EH (cell line): Measurements from ENCODE around the gene SPNS2.

Experiments
- DNase-seq: peaks from one replicate; pipeline ENCODE4 v3.0.0-alpha.2; 2015; ENCODE audit warnings: low read depth

SPNS2 gene

DNA sequence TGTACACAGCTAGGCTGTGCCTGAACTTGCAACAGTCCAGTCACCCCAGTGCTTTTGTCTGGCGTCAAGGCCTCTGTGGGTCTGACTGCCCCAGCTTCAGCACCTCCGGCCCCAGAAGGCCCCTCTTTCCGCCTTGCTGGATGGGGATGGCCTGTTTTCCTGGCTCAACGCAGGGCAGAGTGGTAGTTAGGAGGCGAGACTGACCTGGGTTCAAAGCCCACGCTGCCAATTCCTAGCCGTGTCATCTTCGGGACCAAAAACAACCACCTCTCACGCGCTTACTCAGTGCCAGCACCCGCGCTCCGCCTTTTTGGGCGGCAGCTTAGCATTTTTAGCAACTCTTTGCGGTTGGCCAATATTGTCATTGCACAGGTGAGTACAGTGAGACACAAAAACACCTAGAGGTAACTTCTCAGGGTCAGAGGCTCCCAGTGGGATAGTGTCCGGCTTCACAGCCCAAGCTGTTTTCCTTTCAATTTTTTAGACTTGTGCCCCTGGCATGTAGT is 51.9 kb downstream of the SPNS2 start:
- DNase-seq: no peak

- DNase-seq: no peak
These were observed 52.5 kb downstream of the SPNS2 start for GRCh38 chr17:4551141-4551540.

- no peak for DNase-seq
These were observed 53.3 kb downstream of the SPNS2 start for GRCh38 chr17:4551796-4552525.

DNA sequence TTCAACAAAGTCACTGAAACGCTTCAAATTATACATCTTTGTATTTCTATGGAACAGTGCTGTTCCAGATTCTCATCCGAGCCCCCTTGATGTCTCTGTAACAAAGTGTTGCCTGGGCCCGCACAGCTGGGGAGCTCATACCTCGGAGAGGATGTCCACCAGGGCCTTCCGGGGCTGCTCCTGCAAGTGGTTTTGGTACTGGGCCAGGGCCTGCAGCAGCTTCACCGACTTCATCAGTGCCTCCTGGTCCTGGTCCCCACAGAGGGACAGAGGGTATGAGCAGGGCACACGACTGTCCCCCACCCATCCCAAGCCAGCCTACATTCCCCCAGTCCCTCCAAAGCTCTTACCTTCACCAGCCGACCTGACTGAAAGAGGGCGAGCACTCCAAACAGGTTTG is 55.0 kb downstream of the SPNS2 start:
- DNase-seq: no peak

DNA sequence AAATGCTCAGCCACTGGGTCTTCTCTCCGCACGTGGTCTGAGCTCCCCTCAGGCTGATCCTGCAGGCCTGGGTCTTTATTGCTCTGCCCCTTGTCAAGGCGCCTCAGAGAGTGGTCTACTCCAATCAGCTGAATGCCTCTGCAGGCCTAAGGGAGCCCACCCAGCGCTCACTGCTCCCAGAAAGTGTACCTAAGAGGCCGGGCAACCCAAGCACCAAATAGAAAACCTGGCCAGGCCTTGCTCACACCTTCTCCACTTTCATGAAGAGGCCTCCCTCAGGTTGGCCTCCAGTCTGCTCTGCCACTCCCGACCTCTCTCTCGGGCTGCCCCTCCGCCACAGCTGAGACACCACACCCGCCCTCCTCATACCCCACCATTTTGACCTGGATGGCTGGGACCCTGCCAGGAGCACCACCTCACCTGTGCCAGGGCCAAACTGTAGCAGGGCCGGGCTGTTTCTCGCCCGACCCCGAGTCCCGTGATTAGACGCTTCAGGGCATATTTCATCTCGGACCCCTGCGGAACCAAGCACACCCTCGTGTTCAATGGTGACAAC is 55.8 kb downstream of the SPNS2 start:
- DNase-seq: no peak

- DNase-seq: peak; percentile 97
These were observed 56.5 kb downstream of the SPNS2 start, which contains the start of gene MYBBP1A for GRCh38 chr17:4554997-4555799. MYBBP1A (minus strand) TSS chr17:4555384; CDS start chr17:4555324, 60 bp downstream.

DNA sequence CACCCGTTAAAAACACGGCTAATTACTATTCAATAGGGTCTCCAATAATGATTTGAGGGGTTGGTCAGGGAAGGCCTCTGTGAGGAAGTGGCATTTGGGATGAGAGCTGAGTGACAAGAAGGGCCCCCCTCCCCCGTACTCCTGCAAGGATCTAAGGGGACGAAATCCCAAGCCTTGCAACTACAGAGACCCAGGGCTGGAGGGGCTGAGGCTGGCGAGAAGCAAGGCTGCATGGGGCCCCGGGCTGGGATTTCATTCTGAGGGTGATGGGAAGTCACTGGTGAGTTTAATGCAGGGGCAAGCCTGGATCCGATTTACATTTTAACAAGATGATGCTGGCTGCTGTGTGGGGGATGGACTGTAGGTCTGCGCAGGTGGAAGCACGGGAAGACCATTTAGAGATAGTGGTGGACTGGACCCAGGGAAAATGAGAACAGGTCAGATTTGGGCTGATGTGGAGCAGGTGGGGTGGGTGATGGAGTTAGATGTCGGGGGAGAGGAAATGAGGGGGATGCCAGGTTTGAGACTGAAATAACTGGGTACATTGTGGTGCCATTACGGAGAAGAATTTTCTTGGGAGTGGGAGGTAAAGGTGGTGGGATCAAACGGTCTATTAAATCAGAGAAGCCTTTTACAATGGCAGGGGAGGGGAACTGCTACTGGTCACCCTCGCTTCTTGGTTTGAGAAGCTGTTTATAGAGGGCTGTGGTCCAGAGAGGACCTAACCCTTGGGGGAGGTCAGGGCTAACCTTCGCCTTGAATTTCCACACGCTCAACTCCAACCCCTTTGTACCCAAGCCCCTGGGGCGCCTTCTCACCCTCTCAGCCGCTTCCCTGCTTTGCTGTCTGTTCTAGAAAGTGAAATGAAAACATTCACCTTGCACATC is 57.4 kb downstream of the SPNS2 start:
- DNase-seq: no peak

- no peak for DNase-seq
These were observed 58.3 kb downstream of the SPNS2 start for GRCh38 chr17:4556996-4557395.

DNA sequence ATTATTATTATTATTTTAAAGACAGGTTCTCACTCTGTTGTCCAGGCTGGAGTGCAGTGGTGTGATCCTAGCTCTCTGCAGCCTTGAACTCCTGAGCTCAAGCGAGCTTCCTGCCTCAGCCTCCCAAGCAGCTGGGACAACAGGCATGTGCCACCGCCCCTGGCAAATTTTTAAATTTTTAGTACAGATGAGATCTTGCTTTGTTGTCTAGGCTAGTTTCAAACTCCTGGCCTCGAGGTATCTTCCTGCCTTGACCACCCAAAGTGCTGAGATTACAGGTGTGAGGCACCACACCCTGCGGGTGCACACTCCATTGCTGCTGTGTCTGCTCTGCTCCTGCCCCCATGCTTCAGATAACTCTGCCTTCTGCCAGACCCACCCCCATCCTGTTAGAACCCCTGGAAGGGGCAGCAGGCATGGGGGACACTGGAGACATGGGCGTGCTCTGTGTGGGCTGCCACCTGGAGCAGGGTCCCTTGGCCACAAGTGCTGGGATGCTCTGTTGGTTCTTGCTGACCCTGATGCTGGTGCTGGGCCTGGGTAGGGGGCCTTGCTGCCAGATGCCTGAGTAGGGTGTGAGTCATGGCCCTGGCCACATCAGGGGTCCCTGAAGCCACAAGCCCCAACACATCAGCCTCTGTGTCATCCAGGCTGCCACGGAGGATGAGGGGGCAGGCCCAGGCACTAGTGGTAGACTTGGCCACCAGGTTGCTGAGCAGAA is 59.1 kb downstream of the SPNS2 start:
- DNase-seq: no peak

DNA sequence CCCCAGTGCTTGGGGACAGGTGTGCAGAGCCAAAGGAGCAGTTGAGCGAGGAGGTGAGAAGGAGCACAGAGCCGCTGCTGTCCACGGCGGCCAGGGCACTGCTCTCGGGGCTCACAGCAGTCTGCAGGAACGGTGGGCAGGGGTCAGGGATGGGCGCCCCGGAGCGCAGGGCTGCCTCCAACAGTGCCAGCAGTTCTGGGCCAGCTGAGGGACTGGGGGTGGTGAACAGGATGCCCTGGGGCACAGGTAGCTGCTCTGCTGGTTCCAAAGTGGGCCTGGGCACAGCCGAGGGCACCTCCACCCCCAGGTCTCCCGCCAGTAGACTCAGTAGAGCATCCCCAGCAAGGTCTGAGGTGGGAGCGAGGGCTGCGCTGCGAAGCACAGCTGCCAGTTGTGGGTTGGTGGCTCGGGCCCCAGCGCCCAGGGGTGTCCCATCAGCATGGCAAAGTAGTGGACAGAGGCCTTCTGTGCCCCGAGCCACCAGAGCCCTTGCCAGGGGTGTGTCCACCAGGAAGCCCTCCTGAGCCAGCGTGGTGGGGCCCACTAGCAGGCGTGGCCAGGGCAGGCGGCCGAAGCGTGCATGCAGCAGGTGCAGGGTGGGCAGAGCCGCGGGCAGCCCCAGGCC is 59.8 kb downstream of the SPNS2 start:
- DNase-seq: no peak

GRCh38 chr17:4559139-4559791 is 60.6 kb downstream of the SPNS2 start:
- DNase-seq: no peak

DNA sequence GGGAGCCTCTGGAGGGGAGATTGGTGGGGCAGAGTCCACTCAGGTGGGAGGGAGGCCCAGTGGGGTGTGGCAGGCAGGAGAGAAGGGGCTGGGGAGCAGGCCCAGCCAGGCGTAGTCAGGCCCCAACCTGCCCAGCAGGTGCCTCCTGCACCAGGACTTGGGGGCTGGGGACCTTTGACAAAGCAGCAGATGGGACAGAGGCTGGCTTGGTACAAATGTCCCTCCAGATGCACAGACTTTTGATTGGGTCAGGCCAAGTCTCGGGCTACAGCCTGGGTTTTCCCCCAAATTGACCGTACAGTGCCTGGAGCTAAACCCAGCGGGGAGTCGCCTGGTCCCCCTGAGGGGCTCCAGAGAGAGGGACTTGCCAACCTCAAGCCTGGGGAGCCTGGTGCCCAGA is 61.3 kb downstream of the SPNS2 start:
- no peak for DNase-seq

DNA sequence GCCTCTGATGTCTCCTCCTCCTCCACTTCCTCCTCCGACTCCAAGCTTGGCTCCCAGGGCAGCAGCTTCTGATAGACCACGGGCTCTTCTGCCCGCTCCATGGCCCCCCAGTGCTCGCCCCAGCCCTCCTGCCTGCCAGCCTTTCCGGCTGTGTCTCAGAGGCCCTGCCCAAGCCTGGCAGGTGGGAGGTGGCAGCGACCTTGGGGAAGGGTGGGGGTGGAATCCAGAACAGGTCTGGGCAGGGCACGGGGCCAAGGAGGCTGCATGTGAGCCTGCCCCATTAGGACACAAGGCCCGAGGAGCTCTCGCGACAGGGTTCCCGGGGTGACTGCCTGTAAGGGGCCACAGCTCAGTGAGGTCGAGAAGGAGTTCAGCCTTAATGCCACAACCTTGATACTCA is 61.7 kb downstream of the SPNS2 start, which contains the start of gene GGT6:
Gene GGT6, minus strand, starts transcription at position 157 of the 400 bp plus-strand sequence. Its CDS starts 56 bp downstream, at position 101.
- no peak for DNase-seq

DNA sequence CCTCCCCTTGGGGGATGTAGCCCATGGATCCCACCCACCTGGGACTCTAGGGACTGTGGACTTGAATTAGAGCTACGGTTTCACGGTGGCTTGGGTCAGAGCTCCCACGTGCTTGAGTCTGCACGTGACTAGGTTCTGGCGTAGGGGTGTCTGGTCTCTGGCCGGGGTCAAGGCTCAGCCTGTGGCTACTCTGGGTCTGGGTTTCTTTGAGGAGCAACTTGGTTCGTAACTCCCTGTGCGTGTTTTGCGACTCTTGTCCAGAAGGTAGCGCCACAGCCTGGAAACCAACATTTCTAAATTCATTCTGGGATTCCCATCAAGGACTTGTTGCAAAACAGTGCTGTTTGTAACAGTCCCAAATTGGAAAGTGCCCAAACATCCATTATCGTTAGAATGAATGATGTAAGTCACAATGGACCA is 62.2 kb downstream of the SPNS2 start:
- no peak for DNase-seq

- DNase-seq: peak; percentile 52
These were observed 63.6 kb downstream of the SPNS2 start for GRCh38 chr17:4562015-4562969.

DNA sequence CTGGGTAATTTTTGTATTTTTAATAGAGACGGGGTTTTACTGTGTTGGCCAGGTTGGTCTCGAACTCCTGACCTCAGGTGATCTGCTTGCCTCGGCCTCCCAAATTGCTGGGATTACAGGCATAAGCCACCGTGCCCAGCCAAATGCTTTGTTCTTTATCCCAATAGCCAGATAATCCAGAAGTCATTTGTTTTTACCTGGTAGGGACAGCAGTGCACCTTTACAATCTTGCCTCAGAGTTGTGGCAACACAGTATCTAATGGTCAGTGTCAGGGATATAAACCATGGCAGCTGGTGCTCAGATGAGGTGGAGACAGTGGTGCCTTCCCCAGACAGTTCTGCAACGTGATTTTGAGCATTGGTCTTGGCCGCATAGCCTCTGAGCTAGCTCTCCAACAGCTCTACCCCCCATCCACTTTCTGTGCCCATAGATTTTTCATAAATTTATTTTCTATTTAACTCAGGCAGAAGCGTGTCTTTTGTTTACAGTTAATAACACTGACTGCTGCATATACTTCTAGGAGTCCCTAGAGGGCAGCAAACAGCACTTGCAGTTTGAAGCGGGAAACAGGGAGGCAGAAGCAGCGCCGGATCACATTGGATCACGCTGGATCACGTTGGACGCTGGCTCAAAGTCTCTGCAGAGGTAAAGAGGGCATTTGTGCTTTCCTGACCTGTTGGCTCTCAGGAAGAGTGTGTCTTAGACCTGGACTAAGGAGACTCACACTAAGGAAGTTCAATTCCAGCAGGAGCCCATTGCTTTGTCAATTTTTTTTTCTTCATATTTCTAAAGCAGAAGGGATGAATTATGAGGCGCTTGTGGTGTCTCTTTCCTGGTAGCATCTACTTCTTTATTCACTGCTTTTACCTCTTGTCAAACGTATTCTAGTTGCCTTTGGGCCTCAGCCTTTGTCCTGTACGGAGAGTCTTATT is 66.8 kb downstream of the SPNS2 start:
- DNase-seq: peak; percentile 76

DNA sequence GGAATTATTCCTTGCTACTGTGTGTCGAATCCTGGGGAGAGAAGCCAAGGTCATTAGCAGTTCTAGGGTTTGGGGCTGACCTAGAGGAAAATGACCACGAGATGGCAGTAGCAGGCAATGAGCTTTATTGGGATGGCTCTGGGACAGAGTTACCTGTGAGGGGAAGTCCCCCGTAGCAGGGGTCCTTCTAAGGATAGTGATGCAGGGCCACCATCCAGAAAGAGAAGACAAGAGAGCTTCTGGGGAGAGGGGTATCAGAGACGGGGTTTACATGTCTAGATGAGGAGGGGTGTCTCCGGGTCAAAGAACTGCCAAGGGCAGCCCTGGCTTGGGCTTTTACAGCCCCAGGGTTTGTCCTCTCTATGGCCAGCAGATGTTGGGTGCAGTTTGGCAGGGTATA is 68.1 kb downstream of the SPNS2 start:
- peak; percentile 57 for DNase-seq

DNA sequence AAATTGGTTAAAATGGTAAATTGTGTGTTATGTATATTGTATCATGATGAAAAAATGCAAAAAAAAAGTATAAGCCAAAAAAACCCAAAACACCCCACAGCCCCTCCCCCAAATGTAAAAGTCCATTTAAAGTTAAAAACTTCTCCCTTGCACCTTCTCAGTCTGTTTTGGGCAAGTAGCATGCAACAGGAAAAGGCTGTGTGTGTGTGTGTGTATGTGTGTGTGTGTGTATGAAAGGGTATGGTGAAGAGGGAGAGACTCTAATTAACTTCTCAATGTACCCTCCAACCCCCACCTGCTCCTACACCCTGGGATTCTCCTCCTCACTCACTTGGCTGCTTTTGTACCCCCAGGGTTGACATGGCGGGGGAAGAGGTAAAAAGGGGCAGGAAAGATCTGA is 70.9 kb downstream of the SPNS2 start:
- no peak for DNase-seq
